DOHH2 (cell line): ENCODE data around the gene PTPA.

Source experiments
- H3F3A ChIP-seq: fragments of 200-600 bp; sonication (generic), shearing (Covaris generic); 2 replicates; pipeline ENCODE4 v1.6.0; 2016; ENCODE audit warnings: antibody characterized with exemption, mild to moderate bottlenecking; ENCODE audit not compliant: control insufficient read depth, insufficient read depth
- H3K27ac ChIP-seq: fragments of 200-600 bp; sonication (generic); 2 replicates; pipeline ENCODE4 v1.5.1; 2014; ENCODE audit warnings: low read depth, mild to moderate bottlenecking, low read length, moderate library complexity
- H3K27me3 ChIP-seq: fragments of 200-600 bp; sonication (generic); 2 replicates; pipeline ENCODE4 v1.6.1; 2014; ENCODE audit warnings: mild to moderate bottlenecking, low read length, mixed read lengths; ENCODE audit not compliant: control insufficient read depth
- H3K36me3 ChIP-seq: fragments of 200-600 bp; sonication (generic); 2 replicates; pipeline ENCODE4 v1.6.1; 2014; ENCODE audit warnings: mild to moderate bottlenecking, low read length, moderate library complexity, mixed read lengths; ENCODE audit not compliant: control insufficient read depth
- H3K4me1 ChIP-seq: fragments of 200-600 bp; sonication (generic); 2 replicates; pipeline ENCODE4 v1.6.1; 2014; ENCODE audit warnings: mild to moderate bottlenecking, low read length, mixed read lengths; ENCODE audit not compliant: control insufficient read depth
- H3K4me2 ChIP-seq: fragments of 200-600 bp; sonication (generic); 2 replicates; pipeline ENCODE4 v1.6.0; 2014; ENCODE audit warnings: mild to moderate bottlenecking, low read length, moderate library complexity
- H3K4me3 ChIP-seq: fragments of 200-600 bp; sonication (generic); 2 replicates; pipeline ENCODE4 v1.5.1; 2014; ENCODE audit warnings: mild to moderate bottlenecking, low read length, mixed read lengths
- H3K79me2 ChIP-seq: fragments of 200-600 bp; sonication (generic); 2 replicates; pipeline ENCODE4 v1.6.1; 2014; ENCODE audit warnings: mild to moderate bottlenecking, low read length, mixed read lengths; ENCODE audit not compliant: control insufficient read depth
- H3K9me2 ChIP-seq: fragments of 200-600 bp; sonication (generic); replicated peaks from 2 replicates; pipeline ENCODE4 v1.6.1; 2014; ENCODE audit warnings: mild to moderate bottlenecking, low read length, mixed read lengths; ENCODE audit not compliant: control insufficient read depth
- H3K9me3 ChIP-seq: fragments of 200-600 bp; sonication (generic); 2 replicates; pipeline ENCODE4 v1.6.1; 2014; ENCODE audit warnings: antibody characterized with exemption, low read length, mixed read lengths; ENCODE audit not compliant: control insufficient read depth, insufficient read depth
- H4K20me1 ChIP-seq: fragments of 200-600 bp; sonication (generic); 2 replicates; pipeline ENCODE4 v1.6.0; 2014; ENCODE audit warnings: low read depth, mild to moderate bottlenecking, antibody characterized with exemption, low read length, moderate library complexity; ENCODE audit not compliant: control insufficient read depth, insufficient read depth
- EZH2phosphoT487 ChIP-seq: fragments of 200-600 bp; sonication (generic); IDR thresholded peaks from 2 replicates; pipeline ENCODE4 v1.6.1; 2017; ENCODE audit warnings: borderline replicate concordance, mild to moderate bottlenecking, antibody characterized with exemption, low read length, moderate library complexity, mixed read lengths
- TF ChIP-seq, protein P1 (sequence below): fragments of 200-600 bp; sonication (generic); IDR thresholded peaks from one replicate; pipeline ENCODE4 v1.5.1; 2014; ENCODE audit warnings: antibody characterized with exemption, mild to moderate bottlenecking, low read depth, low read length; ENCODE audit not compliant: poor library complexity, severe bottlenecking

Gene PTPA

DNA sequence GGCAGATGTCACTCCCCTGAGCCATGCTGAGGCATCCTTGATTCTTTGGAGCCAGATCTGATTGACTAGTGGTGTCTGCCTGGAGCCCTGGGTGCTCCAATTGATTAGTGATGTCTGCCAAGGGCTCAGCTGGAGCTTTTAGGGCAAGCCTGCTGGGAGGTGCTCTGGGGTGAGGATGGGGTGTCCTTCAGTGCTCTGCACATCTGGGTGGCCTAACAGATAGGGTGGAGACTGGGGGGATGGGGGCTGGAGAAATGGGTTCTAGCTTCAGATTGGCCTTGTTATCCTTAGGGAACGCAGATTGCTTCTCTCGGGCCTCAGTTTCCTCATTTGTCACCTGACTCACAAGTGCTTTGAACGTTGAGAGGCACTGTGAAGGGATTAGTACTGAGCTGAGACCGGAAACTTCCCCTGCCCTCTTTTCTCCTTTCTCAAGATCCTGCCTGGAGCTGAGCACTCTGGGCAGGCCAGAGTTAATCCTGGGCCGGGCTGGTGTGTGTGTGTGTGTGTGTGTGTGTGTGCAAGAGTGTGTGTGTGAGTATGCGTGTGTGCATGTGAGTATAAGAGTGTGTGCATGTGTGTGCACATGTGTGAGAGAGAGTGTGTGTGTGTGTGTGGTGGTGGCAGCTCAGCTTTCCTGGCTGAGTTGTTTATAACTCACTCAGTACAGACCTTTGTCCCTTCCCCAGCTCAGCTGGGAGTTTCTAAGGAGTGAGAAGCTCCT, 72.4 kb downstream of the PTPA start:
- no peak overlapping the region for H3K4me2 ChIP-seq
- 0 out of 2 replicates have a peak, but pooled peaks cover 2% of the 10 kb centered on the region for H4K20me1 ChIP-seq
- H3K27ac ChIP-seq: no peak overlapping the region
- H3K9me2 ChIP-seq: no peaks in the 10 kb centered on the region
- peaks cover 19% of the 10 kb centered on the region for H3K27me3 ChIP-seq
- no peaks in the 10 kb centered on the region for H3K79me2 ChIP-seq
- TF ChIP-seq EZH2phosphoT487: no peak
- TF ChIP-seq, protein P1, sequence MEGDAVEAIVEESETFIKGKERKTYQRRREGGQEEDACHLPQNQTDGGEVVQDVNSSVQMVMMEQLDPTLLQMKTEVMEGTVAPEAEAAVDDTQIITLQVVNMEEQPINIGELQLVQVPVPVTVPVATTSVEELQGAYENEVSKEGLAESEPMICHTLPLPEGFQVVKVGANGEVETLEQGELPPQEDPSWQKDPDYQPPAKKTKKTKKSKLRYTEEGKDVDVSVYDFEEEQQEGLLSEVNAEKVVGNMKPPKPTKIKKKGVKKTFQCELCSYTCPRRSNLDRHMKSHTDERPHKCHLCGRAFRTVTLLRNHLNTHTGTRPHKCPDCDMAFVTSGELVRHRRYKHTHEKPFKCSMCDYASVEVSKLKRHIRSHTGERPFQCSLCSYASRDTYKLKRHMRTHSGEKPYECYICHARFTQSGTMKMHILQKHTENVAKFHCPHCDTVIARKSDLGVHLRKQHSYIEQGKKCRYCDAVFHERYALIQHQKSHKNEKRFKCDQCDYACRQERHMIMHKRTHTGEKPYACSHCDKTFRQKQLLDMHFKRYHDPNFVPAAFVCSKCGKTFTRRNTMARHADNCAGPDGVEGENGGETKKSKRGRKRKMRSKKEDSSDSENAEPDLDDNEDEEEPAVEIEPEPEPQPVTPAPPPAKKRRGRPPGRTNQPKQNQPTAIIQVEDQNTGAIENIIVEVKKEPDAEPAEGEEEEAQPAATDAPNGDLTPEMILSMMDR: no peak
- H3K36me3 ChIP-seq: no peaks in the 10 kb centered on the region
- H3F3A ChIP-seq: no peaks in the 10 kb centered on the region
- H3K9me3 ChIP-seq: no peaks in the 10 kb centered on the region
- no peak overlapping the region for H3K4me3 ChIP-seq
- peaks cover under 1% of the 10 kb centered on the region for H3K4me1 ChIP-seq

DNA sequence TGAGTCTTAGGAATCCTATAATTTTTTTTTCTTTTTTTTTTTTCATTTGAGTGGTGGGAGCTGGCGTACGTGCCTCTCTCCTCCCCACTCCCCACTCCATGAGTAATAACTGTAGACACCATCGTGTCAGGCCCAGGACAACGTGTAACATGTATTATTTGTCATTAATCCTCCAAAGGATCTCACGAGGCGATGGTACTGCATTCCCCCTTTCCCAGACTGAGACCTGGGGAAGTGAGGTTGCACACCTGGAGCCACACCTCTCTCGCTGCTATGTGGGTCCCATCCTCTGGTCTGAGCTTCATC, 73.0 kb downstream of the PTPA start:
- H4K20me1 ChIP-seq: no peaks in the 10 kb centered on the region
- H3K27me3 ChIP-seq: peaks cover 14% of the 10 kb centered on the region
- no peaks in the 10 kb centered on the region for H3F3A ChIP-seq
- no peaks in the 10 kb centered on the region for H3K4me1 ChIP-seq
- H3K4me3 ChIP-seq: no peak overlapping the region
- H3K9me2 ChIP-seq: no peaks in the 10 kb centered on the region
- no peak for TF ChIP-seq EZH2phosphoT487
- TF ChIP-seq, protein P1: no peak
- H3K36me3 ChIP-seq: no peaks in the 10 kb centered on the region
- H3K9me3 ChIP-seq: no peaks in the 10 kb centered on the region
- no peak overlapping the region for H3K27ac ChIP-seq
- no peaks in the 10 kb centered on the region for H3K79me2 ChIP-seq
- no peak overlapping the region for H3K4me2 ChIP-seq

DNA sequence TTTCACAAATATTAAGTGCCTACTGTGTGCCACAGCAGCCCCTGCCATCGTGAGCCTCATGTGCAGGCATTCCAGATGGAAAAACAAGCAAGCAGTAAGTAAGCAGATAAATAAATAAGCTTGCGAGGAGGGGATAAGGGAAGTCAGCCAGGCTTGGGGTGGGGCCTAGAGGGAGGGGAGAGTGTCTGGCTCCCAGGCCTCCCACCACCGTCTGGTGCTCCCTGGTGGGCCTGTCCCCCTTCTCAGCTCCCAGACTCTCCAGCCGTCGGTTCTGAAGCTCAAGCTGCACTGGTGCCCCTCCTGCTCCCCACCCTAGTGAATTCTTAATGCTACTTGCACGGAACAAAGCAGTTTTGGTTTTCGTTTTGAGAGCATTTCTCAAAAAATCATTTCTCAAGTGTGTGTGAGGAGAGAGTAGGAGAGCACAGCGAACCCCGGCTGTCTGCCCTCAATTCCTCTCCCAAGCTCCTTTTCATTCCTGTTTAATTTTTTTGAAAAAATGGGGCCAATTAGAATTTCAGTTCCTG, 73.4 kb downstream of the PTPA start:
- Histone ChIP-seq H3K27ac (no peak overlapping the region), H4K20me1 (no peaks in the 10 kb centered on the region), H3K4me3 (no peak overlapping the region), H3K4me2 (no peak overlapping the region), H3K79me2 (no peaks in the 10 kb centered on the region), H3K27me3 (peaks cover 9% of the 10 kb centered on the region), H3K9me3 (no peaks in the 10 kb centered on the region), H3K9me2 (no peaks in the 10 kb centered on the region), H3K36me3 (no peaks in the 10 kb centered on the region), H3K4me1 (no peaks in the 10 kb centered on the region), H3F3A (no peaks in the 10 kb centered on the region)
- TF ChIP-seq, protein P1: no peak
- TF ChIP-seq EZH2phosphoT487: no peak
